SU-DHL-6 (cell line): ENCODE results near the gene CDH1.

Experiments used
- CTCF ChIP-seq: fragments of 200-600 bp; sonication (generic); IDR thresholded peaks from one replicate; pipeline ENCODE4 v1.5.1; 2017; ENCODE audit warnings: antibody characterized with exemption, mild to moderate bottlenecking, low read length, moderate library complexity; ENCODE audit not compliant: insufficient read depth, poor library complexity, severe bottlenecking
- EZH2phosphoT487 ChIP-seq: fragments of 200-600 bp; sonication (generic), shearing (Covaris generic); conservative IDR thresholded peaks from 2 replicates; pipeline ENCODE4 v1.6.1; 2018; ENCODE audit warnings: mild to moderate bottlenecking, antibody characterized with exemption, low read length, moderate library complexity, mixed read lengths

GRCh38 chr16:68859828-68860227 lies 122.7 kb downstream of the CDH1 start:
- TF ChIP-seq CTCF (no peak), EZH2phosphoT487 (no peak)
